ENCODE data around the gene RIGI. TPM values are rescaled to one million over a fixed set of nuclear protein-coding genes. Genes with fewer than 3 reads are reported as not detected.

RIGI gene
- total and polyA plus RNA-seq, 2 of the 13 experiments (the other 11 are each of a cell fraction or from before 2014, with no cell fraction given), result 3.0 to 8.2 TPM

DNA sequence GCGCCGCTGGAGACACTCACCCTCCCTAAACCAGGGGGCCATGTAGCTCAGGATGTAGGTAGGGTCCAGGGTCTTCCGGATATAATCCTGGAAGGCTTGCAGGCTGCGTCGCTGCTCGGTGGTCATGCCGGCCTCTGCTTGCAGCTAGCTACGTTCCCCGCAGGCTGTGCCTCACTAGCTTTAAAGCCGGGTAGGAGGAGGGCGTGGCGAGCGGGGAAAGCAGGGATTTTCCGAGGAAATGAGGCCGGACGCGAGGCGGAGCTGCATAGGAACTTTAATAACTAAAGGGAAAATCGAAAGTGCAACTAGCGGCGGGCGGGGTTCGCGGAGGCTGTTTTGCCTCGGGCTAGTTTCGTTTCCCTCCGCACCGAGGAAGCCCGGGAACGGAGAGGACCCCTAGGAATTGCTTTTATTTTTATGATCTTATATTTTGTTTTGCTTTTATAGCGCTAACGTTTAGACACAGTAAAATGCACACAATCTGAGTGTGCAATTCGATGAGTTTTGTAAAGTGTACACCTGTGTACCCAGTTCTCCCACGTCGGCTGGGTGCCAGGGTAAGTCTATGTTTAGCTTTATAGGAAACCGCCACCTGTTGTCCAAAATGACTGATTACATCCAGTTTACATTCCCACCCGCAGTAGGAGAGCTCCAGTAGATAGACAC lies at the start of gene RIGI (continued):
- TF ChIP-seq, protein P1, sequence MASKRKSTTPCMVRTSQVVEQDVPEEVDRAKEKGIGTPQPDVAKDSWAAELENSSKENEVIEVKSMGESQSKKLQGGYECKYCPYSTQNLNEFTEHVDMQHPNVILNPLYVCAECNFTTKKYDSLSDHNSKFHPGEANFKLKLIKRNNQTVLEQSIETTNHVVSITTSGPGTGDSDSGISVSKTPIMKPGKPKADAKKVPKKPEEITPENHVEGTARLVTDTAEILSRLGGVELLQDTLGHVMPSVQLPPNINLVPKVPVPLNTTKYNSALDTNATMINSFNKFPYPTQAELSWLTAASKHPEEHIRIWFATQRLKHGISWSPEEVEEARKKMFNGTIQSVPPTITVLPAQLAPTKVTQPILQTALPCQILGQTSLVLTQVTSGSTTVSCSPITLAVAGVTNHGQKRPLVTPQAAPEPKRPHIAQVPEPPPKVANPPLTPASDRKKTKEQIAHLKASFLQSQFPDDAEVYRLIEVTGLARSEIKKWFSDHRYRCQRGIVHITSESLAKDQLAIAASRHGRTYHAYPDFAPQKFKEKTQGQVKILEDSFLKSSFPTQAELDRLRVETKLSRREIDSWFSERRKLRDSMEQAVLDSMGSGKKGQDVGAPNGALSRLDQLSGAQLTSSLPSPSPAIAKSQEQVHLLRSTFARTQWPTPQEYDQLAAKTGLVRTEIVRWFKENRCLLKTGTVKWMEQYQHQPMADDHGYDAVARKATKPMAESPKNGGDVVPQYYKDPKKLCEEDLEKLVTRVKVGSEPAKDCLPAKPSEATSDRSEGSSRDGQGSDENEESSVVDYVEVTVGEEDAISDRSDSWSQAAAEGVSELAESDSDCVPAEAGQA (IDR thresholded peaks at IDR 0.05; ENCODE audit: low read depth), result no peak
- TF ChIP-seq, protein P1 (CRISPR knock-in tag; IDR thresholded peaks at IDR 0.05; ENCODE audit: borderline replicate concordance), result no peak
- TF ChIP-seq JDP2 (CRISPR knock-in tag; IDR thresholded peaks at IDR 0.05; ENCODE audit: borderline replicate concordance) (no peak), ZNF616 (CRISPR knock-in tag; IDR thresholded peaks at IDR 0.05; ENCODE audit: low read depth) (no peak), MED1 (CRISPR knock-in tag; IDR thresholded peaks at IDR 0.05) (peak; percentile 58), SRY (CRISPR knock-in tag; IDR thresholded peaks at IDR 0.05) (no peak), ZNF781 (CRISPR knock-in tag; IDR thresholded peaks at IDR 0.05; ENCODE audit: borderline replicate concordance, not compliant biosample characterization) (no peak), RBAK (CRISPR knock-in tag; IDR thresholded peaks at IDR 0.05) (no peak), ZNF749 (CRISPR knock-in tag; IDR thresholded peaks at IDR 0.05; ENCODE audit: borderline replicate concordance) (no peak), ZNF547 (CRISPR knock-in tag; IDR thresholded peaks at IDR 0.05) (0 out of 2 replicates have a peak, but pooled peaks have one; percentile 5), MIER2 (CRISPR knock-in tag; IDR thresholded peaks at IDR 0.05) (no peak), ZNF232 (CRISPR knock-in tag; IDR thresholded peaks at IDR 0.05; ENCODE audit: borderline replicate concordance) (peak; percentile 92), ZNF121 (CRISPR knock-in tag; IDR thresholded peaks at IDR 0.05) (no peak), ZNF292 (CRISPR knock-in tag; IDR thresholded peaks at IDR 0.05; ENCODE audit: borderline replicate concordance, low read depth) (peak; percentile 94), ZNF777 (CRISPR knock-in tag; IDR thresholded peaks at IDR 0.05) (peak; percentile 19; the same call in 1 of the 2 replicates), AGO2 (optimal IDR thresholded peaks at IDR 0.05; ENCODE audit: low read depth, low read length) (peak; percentile 64), MZF1 (CRISPR knock-in tag; IDR thresholded peaks at IDR 0.05; ENCODE audit: borderline replicate concordance) (no peak), ZNF619 (CRISPR knock-in tag; IDR thresholded peaks at IDR 0.05) (0 out of 2 replicates have a peak, but pooled peaks have one; percentile 59), SP1 (IDR thresholded peaks at IDR 0.05) (no peak), SP1 (CRISPR knock-in tag; IDR thresholded peaks at IDR 0.05) (peak; percentile 32; the same call in 1 of the 2 replicates)
- TF ChIP-seq, protein P2, sequence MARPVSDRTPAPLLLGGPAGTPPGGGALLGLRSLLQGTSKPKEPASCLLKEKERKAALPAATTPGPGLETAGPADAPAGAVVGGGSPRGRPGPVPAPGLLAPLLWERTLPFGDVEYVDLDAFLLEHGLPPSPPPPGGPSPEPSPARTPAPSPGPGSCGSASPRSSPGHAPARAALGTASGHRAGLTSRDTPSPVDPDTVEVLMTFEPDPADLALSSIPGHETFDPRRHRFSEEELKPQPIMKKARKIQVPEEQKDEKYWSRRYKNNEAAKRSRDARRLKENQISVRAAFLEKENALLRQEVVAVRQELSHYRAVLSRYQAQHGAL (CRISPR knock-in tag; IDR thresholded peaks at IDR 0.05; ENCODE audit: not compliant biosample characterization), result no peak
- TF ChIP-seq, protein P3, sequence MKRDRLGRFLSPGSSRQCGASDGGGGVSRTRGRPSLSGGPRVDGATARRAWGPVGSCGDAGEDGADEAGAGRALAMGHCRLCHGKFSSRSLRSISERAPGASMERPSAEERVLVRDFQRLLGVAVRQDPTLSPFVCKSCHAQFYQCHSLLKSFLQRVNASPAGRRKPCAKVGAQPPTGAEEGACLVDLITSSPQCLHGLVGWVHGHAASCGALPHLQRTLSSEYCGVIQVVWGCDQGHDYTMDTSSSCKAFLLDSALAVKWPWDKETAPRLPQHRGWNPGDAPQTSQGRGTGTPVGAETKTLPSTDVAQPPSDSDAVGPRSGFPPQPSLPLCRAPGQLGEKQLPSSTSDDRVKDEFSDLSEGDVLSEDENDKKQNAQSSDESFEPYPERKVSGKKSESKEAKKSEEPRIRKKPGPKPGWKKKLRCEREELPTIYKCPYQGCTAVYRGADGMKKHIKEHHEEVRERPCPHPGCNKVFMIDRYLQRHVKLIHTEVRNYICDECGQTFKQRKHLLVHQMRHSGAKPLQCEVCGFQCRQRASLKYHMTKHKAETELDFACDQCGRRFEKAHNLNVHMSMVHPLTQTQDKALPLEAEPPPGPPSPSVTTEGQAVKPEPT (CRISPR knock-in tag; IDR thresholded peaks at IDR 0.05; ENCODE audit: low read depth), result no peak
- TF ChIP-seq, protein P4, sequence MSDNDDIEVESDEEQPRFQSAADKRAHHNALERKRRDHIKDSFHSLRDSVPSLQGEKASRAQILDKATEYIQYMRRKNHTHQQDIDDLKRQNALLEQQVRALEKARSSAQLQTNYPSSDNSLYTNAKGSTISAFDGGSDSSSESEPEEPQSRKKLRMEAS (IDR thresholded peaks at IDR 0.05), result peak; percentile 31; the same call in 1 of the 2 replicates

All from HepG2 (cell line).